ENCODE measurements around the gene TGFBRAP1. TPM values are rescaled to one million over a fixed set of nuclear protein-coding genes. Genes with fewer than 3 reads are reported as not detected.

TGFBRAP1 gene
- total RNA-seq = 11.3 and 22.9 TPM in 2 replicates

DNA sequence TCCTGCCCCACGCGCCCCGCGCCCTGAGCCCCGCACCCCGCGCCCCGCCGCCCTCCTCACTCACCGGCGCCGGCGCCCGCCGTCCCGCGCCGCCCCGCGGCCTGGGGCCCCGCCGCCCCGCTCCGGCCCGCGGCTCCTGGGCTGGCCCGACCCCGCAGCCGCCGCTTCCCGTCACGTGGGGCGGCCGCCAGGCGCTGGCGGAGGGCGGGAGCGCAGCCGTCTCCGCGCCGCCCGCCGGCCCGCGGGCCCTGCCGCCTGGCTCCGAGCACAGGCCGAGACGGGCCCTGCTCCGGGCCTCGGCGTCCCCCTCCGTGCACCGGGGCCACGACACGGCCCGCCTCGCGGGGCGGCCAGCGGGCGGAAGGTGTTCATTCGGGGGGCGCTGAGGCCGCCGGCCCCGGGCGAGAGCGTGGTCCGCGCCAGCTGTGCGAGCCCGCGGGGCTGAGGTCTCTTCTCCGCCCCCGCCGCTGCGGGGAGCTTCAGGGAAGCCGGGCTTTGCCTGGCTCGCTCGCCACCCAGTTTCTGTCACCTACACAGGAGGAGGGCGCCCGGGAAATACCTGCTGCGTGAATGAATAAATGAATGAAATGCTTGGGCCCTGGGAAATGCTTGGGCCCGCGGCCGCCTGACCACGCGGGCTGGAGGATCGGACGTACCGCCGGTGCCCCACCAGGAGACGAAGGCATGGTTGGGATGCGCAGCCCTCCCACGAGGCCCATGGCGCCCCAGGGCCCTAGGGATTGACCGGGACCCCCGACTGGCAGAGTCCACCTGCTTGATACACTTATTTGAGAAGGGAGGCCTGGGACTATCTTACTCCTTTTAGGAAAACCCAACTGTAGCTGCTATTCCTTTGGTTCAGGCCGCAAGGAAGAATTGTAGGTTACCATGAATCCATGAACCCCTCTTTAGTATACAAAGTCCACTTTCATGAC, at the start of gene TGFBRAP1:
TGFBRAP1 (minus strand) TSS at position 175 of the 935 bp plus-strand sequence. CDS start 21,434 bp downstream, outside the sequence.
- TF ChIP-seq, protein P1, sequence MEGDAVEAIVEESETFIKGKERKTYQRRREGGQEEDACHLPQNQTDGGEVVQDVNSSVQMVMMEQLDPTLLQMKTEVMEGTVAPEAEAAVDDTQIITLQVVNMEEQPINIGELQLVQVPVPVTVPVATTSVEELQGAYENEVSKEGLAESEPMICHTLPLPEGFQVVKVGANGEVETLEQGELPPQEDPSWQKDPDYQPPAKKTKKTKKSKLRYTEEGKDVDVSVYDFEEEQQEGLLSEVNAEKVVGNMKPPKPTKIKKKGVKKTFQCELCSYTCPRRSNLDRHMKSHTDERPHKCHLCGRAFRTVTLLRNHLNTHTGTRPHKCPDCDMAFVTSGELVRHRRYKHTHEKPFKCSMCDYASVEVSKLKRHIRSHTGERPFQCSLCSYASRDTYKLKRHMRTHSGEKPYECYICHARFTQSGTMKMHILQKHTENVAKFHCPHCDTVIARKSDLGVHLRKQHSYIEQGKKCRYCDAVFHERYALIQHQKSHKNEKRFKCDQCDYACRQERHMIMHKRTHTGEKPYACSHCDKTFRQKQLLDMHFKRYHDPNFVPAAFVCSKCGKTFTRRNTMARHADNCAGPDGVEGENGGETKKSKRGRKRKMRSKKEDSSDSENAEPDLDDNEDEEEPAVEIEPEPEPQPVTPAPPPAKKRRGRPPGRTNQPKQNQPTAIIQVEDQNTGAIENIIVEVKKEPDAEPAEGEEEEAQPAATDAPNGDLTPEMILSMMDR (conservative IDR thresholded peaks at IDR 0.05; ENCODE audit: low read depth, low read length) = no peak
- peak within 1 kb of the TSS; percentile 80 for H3K4me3 ChIP-seq (ENCODE audit: low read depth, low read length)
- DNase-seq (ENCODE audit: low read depth) = no peak

- TF ChIP-seq, protein P1 (conservative IDR thresholded peaks at IDR 0.05; ENCODE audit: low read depth, low read length) = no peak
- H3K4me3 ChIP-seq (ENCODE audit: low read depth, low read length) = no peak overlapping the region
- no peak for DNase-seq (ENCODE audit: low read depth)
Measured at GRCh38 chr2:105378921-105379383, 49.4 kb upstream of the TGFBRAP1 start.

- TF ChIP-seq, protein P1 (conservative IDR thresholded peaks at IDR 0.05; ENCODE audit: low read depth, low read length) = no peak
- no peak for DNase-seq (ENCODE audit: low read depth)
Measured at GRCh38 chr2:105378276-105378840, 48.8 kb upstream of the TGFBRAP1 start.

DNA sequence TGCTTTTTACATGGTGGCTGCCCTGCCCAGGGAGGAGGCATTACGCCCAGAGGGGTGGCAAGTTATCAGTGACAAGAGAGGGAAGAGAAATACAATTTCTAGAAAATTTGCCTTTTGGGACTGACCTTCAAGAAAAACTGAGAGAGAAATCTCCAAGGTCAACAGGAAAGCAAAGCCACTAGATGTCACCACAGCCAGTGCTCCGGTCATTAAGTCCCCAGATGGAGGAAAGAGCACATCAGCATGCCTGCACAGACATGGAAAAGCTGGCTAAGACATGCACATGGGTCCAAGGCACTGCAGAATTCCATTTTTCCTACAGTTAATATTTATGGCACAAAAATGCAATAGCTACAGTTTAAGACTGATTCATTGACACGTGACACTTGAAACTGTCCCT, 48.3 kb upstream of the TGFBRAP1 start:
- no peak overlapping the region for H3K4me3 ChIP-seq (ENCODE audit: low read depth, low read length)
- TF ChIP-seq, protein P1 (conservative IDR thresholded peaks at IDR 0.05; ENCODE audit: low read depth, low read length) = no peak
- DNase-seq (ENCODE audit: low read depth) = no peak

More at GRCh38 chr2:105378276-105378840, 48.8 kb upstream of the TGFBRAP1 start:
- H3K4me3 ChIP-seq (ENCODE audit: low read depth, low read length) = no peak overlapping the region

- no peak overlapping the region for H3K4me3 ChIP-seq (ENCODE audit: low read depth, low read length)
- TF ChIP-seq, protein P1 (conservative IDR thresholded peaks at IDR 0.05; ENCODE audit: low read depth, low read length) = no peak
- no peak for DNase-seq (ENCODE audit: low read depth)
Measured at GRCh38 chr2:105376789-105377240, 47.3 kb upstream of the TGFBRAP1 start.

DNA sequence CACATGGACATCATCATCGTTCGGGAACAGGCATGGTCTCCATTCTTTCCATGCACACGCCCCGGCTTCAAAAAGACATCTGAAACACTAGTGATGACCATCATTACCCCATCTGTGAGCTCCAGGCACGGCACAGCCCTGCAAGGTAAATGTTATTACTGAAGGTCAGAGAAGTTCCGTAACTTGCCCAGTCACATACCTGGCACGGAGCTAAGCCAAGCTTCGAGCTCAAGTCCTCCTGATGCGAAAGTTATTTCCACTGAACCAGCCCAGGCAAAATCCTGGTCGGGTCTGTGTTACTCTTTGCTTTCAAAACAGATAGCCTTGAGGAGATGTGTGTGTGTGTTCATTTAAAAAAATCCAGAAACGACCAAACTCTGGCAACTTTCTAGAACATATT, 46.5 kb upstream of the TGFBRAP1 start:
- TF ChIP-seq, protein P1 (conservative IDR thresholded peaks at IDR 0.05; ENCODE audit: low read depth, low read length) = no peak
- DNase-seq (ENCODE audit: low read depth) = no peak
- no peak overlapping the region for H3K4me3 ChIP-seq (ENCODE audit: low read depth, low read length)
